GM12864 (cell line): ENCODE results near the gene RSPH9.

ENCODE experiments used
- DNase-seq: peaks from one replicate; pipeline ENCODE4 v3.0.0-alpha.2; 2011; ENCODE audit warnings: low read depth
- H3K4me3 ChIP-seq: 2 replicates; pipeline ENCODE4 v1.5.1; 2011; ENCODE audit warnings: mild to moderate bottlenecking, low read depth, low read length, control low read depth
- CTCF ChIP-seq: IDR thresholded peaks from 2 replicates; pipeline ENCODE4 v1.5.1; 2011; ENCODE audit warnings: low read depth, mild to moderate bottlenecking, moderate library complexity, low read length, control low read depth, inconsistent platforms; ENCODE audit errors: missing control alignments

Gene RSPH9

GRCh38 chr6:43669050-43669921 is 24.4 kb downstream of the RSPH9 start:
- no peak overlapping the region for H3K4me3 ChIP-seq
- no peak for DNase-seq
- TF ChIP-seq CTCF: no peak

- no peak overlapping the region for H3K4me3 ChIP-seq
- no peak for TF ChIP-seq CTCF
Measured at GRCh38 chr6:43669922-43670622, 25.2 kb downstream of the RSPH9 start.

GRCh38 chr6:43670623-43670986 is 25.8 kb downstream of the RSPH9 start:
- DNase-seq: no peak
- no peak for TF ChIP-seq CTCF
- H3K4me3 ChIP-seq: no peak overlapping the region

More at GRCh38 chr6:43669922-43670622, 25.2 kb downstream of the RSPH9 start:
- no peak for DNase-seq

GRCh38 chr6:43671011-43671800 is 26.4 kb downstream of the RSPH9 start:
- no peak overlapping the region for H3K4me3 ChIP-seq
- no peak for TF ChIP-seq CTCF
- no peak for DNase-seq

- DNase-seq: no peak
- TF ChIP-seq CTCF: no peak
- no peak overlapping the region for H3K4me3 ChIP-seq
Measured at GRCh38 chr6:43671801-43672690, 27.2 kb downstream of the RSPH9 start.

GRCh38 chr6:43673444-43674084 is 28.7 kb downstream of the RSPH9 start:
- H3K4me3 ChIP-seq: no peak overlapping the region
- TF ChIP-seq CTCF: no peak
- DNase-seq: no peak
